ENCODE data around the gene ZNF20. TPM values are rescaled to one million over a fixed set of nuclear protein-coding genes. Genes with fewer than 3 reads are reported as not detected.

Gene ZNF20
- total RNA-seq, result 1.2 and 4.5 TPM in 2 replicates

GRCh38 chr19:12139885-12140544, at the start of gene ZNF20:
Gene ZNF20, minus strand, starts transcription at chr19:12140350. Its CDS starts 168 bp downstream, at chr19:12140182.
- intact Hi-C loops (cut with micrococcal nuclease), result loop anchor here (1.0 kb wide), 5 partner anchors 22 to 326 kb away; partner anchors contain the start of genes ZNF44 and ZNF440

GRCh38 chr19:12187625-12188024, 47.5 kb upstream of the ZNF20 start:
- intact Hi-C loops (cut with micrococcal nuclease), result no loop called here

GRCh38 chr19:12180377-12180776, 40.2 kb upstream of the ZNF20 start:
- intact Hi-C loops (cut with micrococcal nuclease), result no loop called here

- intact Hi-C loops (cut with micrococcal nuclease), result no loop called here
Measured at GRCh38 chr19:12166626-12167025, 26.5 kb upstream of the ZNF20 start.

- intact Hi-C loops (cut with micrococcal nuclease), result loop anchor here (1.0 to 5.0 kb wide), 8 partner anchors 169 to 567 kb away; partner anchors contain the start of genes DHPS, ZNF443, ZNF490 and ZNF563
Measured at GRCh38 chr19:12163826-12164225, 23.7 kb upstream of the ZNF20 start.

GRCh38 chr19:12162882-12163806, 23.0 kb upstream of the ZNF20 start, which contains the start of gene ZNF136:
Gene ZNF136, plus strand, starts transcription at chr19:12163096. Its CDS starts 108 bp downstream, at chr19:12163204.
- intact Hi-C loops (cut with micrococcal nuclease), result loop anchor here (1.0 to 5.0 kb wide), 15 partner anchors 23 to 566 kb away; partner anchors contain the start of genes DHPS, ZNF20, ZNF44 and ZNF443

- intact Hi-C loops (cut with micrococcal nuclease), result loop anchor here (1.0 to 5.0 kb wide), 13 partner anchors 22 to 566 kb away; partner anchors contain the start of genes ZNF20, ZNF44, ZNF443 and ZNF490
Measured at GRCh38 chr19:12162513-12162881, 22.3 kb upstream of the ZNF20 start.

GRCh38 chr19:12159773-12160414, 19.7 kb upstream of the ZNF20 start:
- intact Hi-C loops (cut with micrococcal nuclease), result loop anchor here (5.0 kb wide), 1 partner anchor 337 kb away; no protein-coding TSS in a partner anchor

GRCh38 chr19:12156223-12157058, 16.3 kb upstream of the ZNF20 start, which contains the start of gene ZNF625:
Gene ZNF625, minus strand, starts transcription at chr19:12156734. Its CDS starts 176 bp downstream, at chr19:12156558.
- intact Hi-C loops (cut with micrococcal nuclease), result no loop called here

GRCh38 chr19:12155324-12155860, 15.2 kb upstream of the ZNF20 start:
- intact Hi-C loops (cut with micrococcal nuclease), result no loop called here

GRCh38 chr19:12145348-12145747, 5.2 kb upstream of the ZNF20 start:
- intact Hi-C loops (cut with micrococcal nuclease), result no loop called here

GRCh38 chr19:12141405-12141736, 1.2 kb upstream of the ZNF20 start:
- intact Hi-C loops (cut with micrococcal nuclease), result loop anchor here (1.0 kb wide), 9 partner anchors 82 to 544 kb away; partner anchors contain the start of genes MAN2B1, WDR83, ZNF563 and ZNF627

- intact Hi-C loops (cut with micrococcal nuclease), result loop anchor here (1.0 kb wide), 14 partner anchors 22 to 543 kb away; partner anchors contain the start of genes MAN2B1, WDR83, ZNF44 and ZNF440
Measured at GRCh38 chr19:12140545-12141404, 625 bp upstream of the ZNF20 start.

- intact Hi-C loops (cut with micrococcal nuclease), result no loop called here
Measured at GRCh38 chr19:12139269-12139668, 881 bp downstream of the ZNF20 start.

GRCh38 chr19:12137221-12137940, 2.8 kb downstream of the ZNF20 start:
- intact Hi-C loops (cut with micrococcal nuclease), result no loop called here

- intact Hi-C loops (cut with micrococcal nuclease), result no loop called here
Measured at GRCh38 chr19:12133069-12133468, 7.1 kb downstream of the ZNF20 start.

- intact Hi-C loops (cut with micrococcal nuclease), result no loop called here
Measured at GRCh38 chr19:12126707-12127106, 13.4 kb downstream of the ZNF20 start.
